Activated CD8-positive, alpha-beta memory T cell treated with anti-CD3 and anti-CD28 coated beads, Interleukin-2, amount 10 ng/mL, durations not matched to agents 7 days and 5 days (primary cell): ENCODE results near the gene SMARCB1. TPM values are rescaled to one million over a fixed set of nuclear protein-coding genes. Genes with fewer than 3 reads are reported as not detected.

ENCODE experiments used
- ATAC-seq: fragments of 150-1000 bp; cut with Tn5 transposase; one replicate; pipeline ENCODE4 v1.10.0; 2021; ENCODE audit warnings: moderate library complexity
- CTCF ChIA-PET: fragments of 350-600 bp; sonication (Branson Sonifier 250); formaldehyde crosslinking; loops from one replicate; lab custom pipeline; 2021; ENCODE audit warnings: antibody characterized with exemption; lab: Charles Lee
- DNase-seq: peaks from one replicate; pipeline ENCODE4 v3.0.0-alpha.2; 2020
- H3K27ac Mint-ChIP-seq: one replicate; pipeline ENCODE4 v1.8.0; 2021; ENCODE audit warnings: mild to moderate bottlenecking, mixed read lengths
- H3K27me3 Mint-ChIP-seq: one replicate; pipeline ENCODE4 v1.8.0; 2021; ENCODE audit warnings: mixed read lengths
- H3K36me3 Mint-ChIP-seq: one replicate; pipeline ENCODE4 v1.8.0; 2021; ENCODE audit warnings: mild to moderate bottlenecking, mixed read lengths
- H3K4me1 Mint-ChIP-seq: one replicate; pipeline ENCODE4 v1.8.0; 2021; ENCODE audit warnings: mixed read lengths
- H3K4me3 Mint-ChIP-seq: one replicate; pipeline ENCODE4 v1.8.0; 2021; ENCODE audit warnings: mild to moderate bottlenecking, moderate library complexity, mixed read lengths
- H3K9me3 Mint-ChIP-seq: one replicate; pipeline ENCODE4 v1.8.0; 2022; ENCODE audit warnings: low read depth, mixed read lengths
- total RNA-seq, 2 experiments: library from RNA; stranded (reverse); gene quantifications; one replicate each; pipeline ENCODE4 v1.2.3, GENCODE V29; 2021

SMARCB1 gene
- total RNA-seq, result 100 to 1,000 TPM; 117 to 137 TPM

DNA sequence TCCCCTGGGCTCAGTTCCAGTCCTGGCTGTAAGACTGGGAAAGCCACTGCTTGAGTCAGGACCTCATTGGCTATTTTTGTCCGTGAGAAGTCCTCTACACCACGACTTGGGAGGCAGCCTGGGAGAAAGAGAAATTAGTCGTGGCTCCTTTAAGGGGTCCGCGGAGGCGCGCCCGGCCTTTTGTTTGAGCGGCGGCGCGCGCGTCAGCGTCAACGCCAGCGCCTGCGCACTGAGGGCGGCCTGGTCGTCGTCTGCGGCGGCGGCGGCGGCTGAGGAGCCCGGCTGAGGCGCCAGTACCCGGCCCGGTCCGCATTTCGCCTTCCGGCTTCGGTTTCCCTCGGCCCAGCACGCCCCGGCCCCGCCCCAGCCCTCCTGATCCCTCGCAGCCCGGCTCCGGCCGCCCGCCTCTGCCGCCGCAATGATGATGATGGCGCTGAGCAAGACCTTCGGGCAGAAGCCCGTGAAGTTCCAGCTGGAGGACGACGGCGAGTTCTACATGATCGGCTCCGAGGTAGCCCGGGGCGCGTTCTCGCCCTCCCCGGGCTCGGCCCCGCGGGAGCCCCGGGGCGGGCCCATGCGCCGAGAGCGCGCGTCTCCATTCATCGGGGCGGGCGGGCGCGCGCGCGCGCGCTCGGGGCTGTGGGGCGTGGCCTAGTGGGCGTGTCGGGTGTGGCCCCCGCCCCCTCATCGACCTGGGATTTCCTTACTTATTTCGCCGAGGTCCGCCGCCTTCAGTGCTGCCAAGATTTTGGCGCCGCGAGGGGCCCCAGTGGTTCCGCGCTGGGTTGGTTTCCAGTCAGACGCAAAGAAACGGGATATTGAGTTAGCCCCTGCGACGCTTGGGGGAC is at the start of gene SMARCB1:
SMARCB1 (plus strand) TSS at position 215 of the 848 bp plus-strand sequence; CDS start at position 419, 204 bp downstream.
- no peaks in the 10 kb centered on the region for H3K9me3 Mint-ChIP-seq
- peak; percentile 87 for ATAC-seq
- peak within 1 kb of the TSS; percentile 94 for H3K4me3 Mint-ChIP-seq
- peak; percentile 91 for DNase-seq
- H3K27ac Mint-ChIP-seq, result peak within 1 kb of the TSS; percentile 87
- no peaks in the 10 kb centered on the region for H3K27me3 Mint-ChIP-seq
- peaks cover 47% of the 10 kb centered on the region for H3K4me1 Mint-ChIP-seq
- CTCF ChIA-PET, result interaction anchor here (1.2 to 2.4 kb wide), 4 partner anchors 16 to 70 kb away, joined by 3 to 9 read pairs (median 6); partner anchors contain the start of genes CHCHD10 and SLC2A11
- H3K36me3 Mint-ChIP-seq, result peaks cover 6% of the 10 kb centered on the region

DNA sequence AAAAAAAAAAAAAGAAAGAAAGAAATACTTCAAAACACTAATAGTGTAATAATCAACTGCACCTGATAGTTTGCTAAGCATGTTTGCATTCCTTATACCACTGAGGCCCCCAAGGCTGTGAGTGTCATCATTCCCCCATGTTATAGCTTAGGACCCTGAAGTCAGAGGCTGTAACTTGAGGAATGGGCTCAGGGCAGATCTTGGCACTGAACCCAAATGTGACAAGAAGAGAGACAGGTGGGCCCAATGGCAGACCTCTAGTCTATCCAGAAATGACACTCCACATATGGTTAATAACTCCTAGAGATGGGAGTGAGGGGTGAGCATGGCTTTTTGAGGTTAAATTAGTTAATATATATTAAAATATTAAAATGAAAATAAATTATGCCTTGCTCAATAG is 49.1 kb upstream of the SMARCB1 start:
- Mint-ChIP-seq H3K4me3 (no peak overlapping the region), H3K9me3 (no peaks in the 10 kb centered on the region), H3K27ac (no peak overlapping the region), H3K27me3 (no peaks in the 10 kb centered on the region), H3K4me1 (peaks cover 1% of the 10 kb centered on the region), H3K36me3 (no peaks in the 10 kb centered on the region)
- CTCF ChIA-PET, result interaction anchor here (1.5 to 1.9 kb wide), 2 partner anchors 12 to 37 kb away, joined by 4 to 7 read pairs; partner anchors contain the start of gene ZNF70
- no peak for ATAC-seq
- no peak for DNase-seq

DNA sequence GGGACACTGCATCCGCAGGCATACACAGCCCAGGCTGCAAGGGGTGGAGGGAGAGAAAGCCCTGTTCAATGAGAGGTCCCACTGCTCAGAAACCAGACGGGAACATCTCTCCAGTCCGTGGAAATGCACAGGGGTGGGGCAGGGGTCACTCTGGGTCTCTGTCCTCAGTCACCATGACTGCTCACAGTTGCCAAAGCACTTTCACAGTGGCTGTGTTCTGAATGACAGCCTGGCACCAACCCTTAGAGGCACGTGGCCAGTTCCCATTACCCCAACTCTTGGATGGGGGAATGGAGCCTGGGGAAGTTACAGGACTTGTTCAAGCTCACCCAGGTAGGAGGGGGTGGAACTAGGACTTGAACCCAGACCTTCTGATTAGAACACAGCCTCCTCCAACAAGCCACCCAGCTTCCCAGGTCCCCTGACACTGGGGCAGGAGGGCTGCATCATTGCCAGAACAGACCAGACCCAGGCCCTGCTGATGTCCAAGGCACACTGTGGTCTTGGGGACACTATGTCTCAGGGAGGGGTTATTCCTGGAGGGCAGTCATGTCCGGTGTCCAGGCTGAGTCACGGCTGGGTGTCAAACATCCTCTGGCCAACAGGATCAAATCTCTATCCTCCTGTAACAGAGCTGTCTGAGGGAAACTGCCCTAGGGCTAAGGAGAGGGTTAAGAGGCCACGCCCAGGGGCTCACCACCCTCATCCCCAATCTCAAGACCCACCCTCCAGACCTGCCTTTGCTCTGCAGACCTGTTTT is 44.1 kb upstream of the SMARCB1 start:
- Mint-ChIP-seq H3K36me3 (peaks cover 24% of the 10 kb centered on the region), H3K27me3 (no peaks in the 10 kb centered on the region), H3K27ac (no peak overlapping the region), H3K4me3 (no peak overlapping the region), H3K4me1 (peaks cover 4% of the 10 kb centered on the region), H3K9me3 (peaks cover 3% of the 10 kb centered on the region)
- CTCF ChIA-PET, result interaction anchor here (1.2 kb wide), 1 partner anchor 24 kb away, joined by 3 read pairs; no protein-coding TSS in a partner anchor
- ATAC-seq (no peak), DNase-seq (no peak)

DNA sequence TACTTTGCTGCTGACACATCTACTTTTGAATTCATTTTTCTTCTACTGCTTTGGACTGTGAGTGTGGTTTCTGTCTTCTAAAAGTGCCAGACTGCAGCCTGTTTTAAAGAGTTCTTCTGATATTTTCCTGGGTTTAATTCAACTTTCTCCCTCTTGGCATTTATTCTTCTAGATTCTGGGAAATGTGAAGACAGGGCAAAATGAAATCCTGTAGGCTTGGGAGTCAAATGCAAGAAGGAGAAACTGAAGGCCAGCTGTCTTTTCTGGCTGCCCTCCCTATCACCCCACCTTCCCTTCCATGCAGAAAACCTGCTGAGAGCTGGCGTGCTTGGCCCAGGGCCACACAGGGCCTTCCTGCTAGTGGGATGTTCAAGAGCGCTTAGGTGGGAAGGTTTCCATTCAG is 43.5 kb upstream of the SMARCB1 start:
- Mint-ChIP-seq H3K4me3 (no peak overlapping the region), H3K9me3 (peaks cover 3% of the 10 kb centered on the region), H3K27ac (no peak overlapping the region), H3K36me3 (peaks cover 24% of the 10 kb centered on the region), H3K4me1 (peaks cover 4% of the 10 kb centered on the region), H3K27me3 (no peaks in the 10 kb centered on the region)
- no peak for DNase-seq
- CTCF ChIA-PET, result interaction anchor here (1.0 to 1.2 kb wide), 2 partner anchors 16 to 24 kb away, joined by 3 read pairs; no protein-coding TSS in a partner anchor
- ATAC-seq, result no peak

DNA sequence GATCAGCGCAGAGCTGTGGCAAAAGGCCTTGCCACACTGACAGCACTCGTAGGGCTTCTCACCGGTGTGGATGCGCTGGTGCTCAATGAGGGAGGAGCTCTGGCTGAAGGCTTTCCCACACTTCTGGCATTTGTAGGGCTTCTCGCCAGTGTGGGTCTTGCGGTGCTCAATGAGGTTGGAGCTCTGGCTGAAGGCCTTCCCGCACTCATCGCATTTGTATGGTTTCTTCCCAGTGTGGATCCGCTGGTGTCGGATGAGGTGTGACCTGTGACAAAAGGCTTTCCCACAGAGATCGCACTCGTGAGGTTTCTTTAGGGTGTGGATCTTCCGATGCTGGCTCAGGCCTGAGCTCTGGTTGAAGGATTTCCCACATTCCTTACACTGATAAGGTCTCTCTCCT is 42.8 kb upstream of the SMARCB1 start:
- peaks cover 3% of the 10 kb centered on the region for H3K9me3 Mint-ChIP-seq
- no peak for DNase-seq
- CTCF ChIA-PET, result interaction anchor here (0.7 to 1.2 kb wide), 4 partner anchors 8 to 23 kb away, joined by 3 to 6 read pairs (median 4); no protein-coding TSS in a partner anchor
- H3K27ac Mint-ChIP-seq, result no peak overlapping the region
- ATAC-seq, result no peak
- H3K4me3 Mint-ChIP-seq, result no peak overlapping the region
- H3K27me3 Mint-ChIP-seq, result no peaks in the 10 kb centered on the region
- H3K4me1 Mint-ChIP-seq, result peaks cover 3% of the 10 kb centered on the region
- H3K36me3 Mint-ChIP-seq, result peaks cover 24% of the 10 kb centered on the region

DNA sequence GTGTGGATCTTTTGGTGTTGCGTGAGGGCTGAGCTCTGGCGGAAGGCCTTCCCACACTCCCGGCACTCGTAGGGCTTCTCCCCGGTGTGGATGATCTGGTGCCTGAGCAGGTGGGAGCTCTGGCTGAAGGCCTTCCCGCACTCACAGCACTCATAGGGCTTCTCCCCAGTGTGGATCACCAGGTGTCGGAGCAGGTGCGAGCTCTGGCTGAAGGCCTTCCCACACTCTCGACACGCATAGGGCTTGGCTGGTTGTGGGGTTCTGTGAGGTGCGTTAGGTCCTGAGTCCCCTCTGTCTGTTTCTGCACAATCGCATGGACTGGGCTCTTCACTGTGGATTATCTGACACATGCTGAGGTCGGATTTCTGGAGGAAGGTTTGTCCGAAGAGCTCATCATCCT is 42.3 kb upstream of the SMARCB1 start:
- Mint-ChIP-seq H3K27me3 (no peaks in the 10 kb centered on the region), H3K9me3 (peaks cover 3% of the 10 kb centered on the region), H3K4me1 (peaks cover 3% of the 10 kb centered on the region), H3K36me3 (peaks cover 24% of the 10 kb centered on the region), H3K27ac (no peak overlapping the region), H3K4me3 (no peak overlapping the region)
- ATAC-seq (no peak), DNase-seq (no peak)
- CTCF ChIA-PET, result interaction anchor here (0.7 to 1.0 kb wide), 3 partner anchors 9 to 17 kb away, joined by 3 to 6 read pairs (median 4); no protein-coding TSS in a partner anchor

DNA sequence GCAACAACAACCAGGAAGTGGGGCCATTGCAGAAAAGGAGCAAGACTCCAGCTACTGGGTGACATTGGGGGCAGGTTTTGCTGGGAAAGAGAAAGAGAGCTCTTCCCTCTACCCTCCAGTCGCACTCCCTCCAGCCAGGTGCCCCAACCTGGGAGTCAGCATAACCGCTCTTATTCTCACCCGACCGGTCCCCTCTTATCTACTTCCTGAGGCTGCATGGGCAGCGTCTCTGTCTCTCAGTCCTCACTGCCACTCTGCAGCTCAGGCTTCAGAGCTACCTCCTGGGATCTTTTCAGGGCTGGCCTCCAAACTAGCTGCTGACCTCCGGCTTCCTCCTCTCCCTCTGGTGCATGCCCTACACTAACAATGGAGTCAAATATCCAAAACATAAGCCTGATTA is 41.0 kb upstream of the SMARCB1 start:
- Mint-ChIP-seq H3K9me3 (peaks cover 3% of the 10 kb centered on the region), H3K4me3 (no peak overlapping the region), H3K4me1 (peaks cover 15% of the 10 kb centered on the region), H3K27ac (no peak overlapping the region), H3K27me3 (no peaks in the 10 kb centered on the region), H3K36me3 (peaks cover 24% of the 10 kb centered on the region)
- ATAC-seq (no peak), DNase-seq (no peak)
- CTCF ChIA-PET, result interaction anchor here (0.7 to 1.3 kb wide), 2 partner anchors 32 to 111 kb away, joined by 3 to 4 read pairs; partner anchors contain the start of gene SLC2A11

DNA sequence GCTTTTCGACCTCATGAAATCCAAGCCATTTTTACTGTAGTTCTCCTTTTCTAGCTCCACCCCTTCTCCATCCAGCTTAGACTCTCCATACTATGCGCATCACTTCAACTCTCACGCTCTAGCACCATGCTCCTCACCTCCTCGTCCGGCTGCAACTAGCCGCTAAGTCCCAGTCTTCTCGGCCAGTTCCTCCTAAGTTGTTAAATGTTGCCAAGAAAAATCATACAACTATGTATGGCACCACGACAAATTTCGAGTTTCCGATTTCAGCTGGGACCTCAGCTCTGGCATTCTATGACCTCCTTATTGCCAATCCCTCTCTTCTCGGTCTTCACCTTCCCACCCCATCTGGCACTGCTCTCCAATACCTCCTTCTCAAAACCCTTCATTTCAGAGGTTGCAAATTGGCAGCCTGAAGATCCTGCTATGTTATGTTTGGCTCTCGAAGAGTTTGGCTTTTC is 36.9 kb upstream of the SMARCB1 start:
- peaks cover 21% of the 10 kb centered on the region for H3K4me1 Mint-ChIP-seq
- CTCF ChIA-PET, result interaction anchor here (0.6 to 2.0 kb wide), 5 partner anchors 12 to 738 kb away, joined by 3 to 7 read pairs (median 4); partner anchors contain the start of gene CHCHD10
- H3K36me3 Mint-ChIP-seq, result peaks cover 9% of the 10 kb centered on the region
- ATAC-seq, result no peak
- H3K27me3 Mint-ChIP-seq, result no peaks in the 10 kb centered on the region
- peak overlapping the region; percentile 77 for H3K4me3 Mint-ChIP-seq
- DNase-seq, result no peak
- H3K27ac Mint-ChIP-seq, result no peak overlapping the region
- peaks cover 3% of the 10 kb centered on the region for H3K9me3 Mint-ChIP-seq

DNA sequence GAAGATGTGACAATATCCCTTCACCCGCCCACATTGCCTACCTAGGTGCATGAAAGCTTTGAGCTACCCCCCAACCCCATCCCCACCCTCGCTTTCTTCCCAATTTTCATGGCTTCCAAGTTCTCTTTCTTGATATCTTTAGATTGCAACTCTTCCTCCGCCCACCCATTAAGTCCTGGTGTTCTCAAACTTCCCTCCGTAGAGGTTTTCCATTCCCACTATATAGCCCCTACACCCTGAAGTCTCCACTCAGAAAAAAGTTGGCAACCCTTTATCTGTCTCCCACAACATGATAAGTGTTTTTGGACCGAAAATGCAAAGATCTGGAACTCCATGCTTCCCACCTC is 36.4 kb upstream of the SMARCB1 start:
- Mint-ChIP-seq H3K4me1 (peaks cover 21% of the 10 kb centered on the region), H3K27ac (peak overlapping the region; percentile 73), H3K27me3 (no peaks in the 10 kb centered on the region), H3K4me3 (peak overlapping the region; percentile 77), H3K36me3 (peaks cover 4% of the 10 kb centered on the region), H3K9me3 (no peaks in the 10 kb centered on the region)
- CTCF ChIA-PET, result interaction anchor here (0.8 to 2.0 kb wide), 4 partner anchors 10 to 36 kb away, joined by 3 to 7 read pairs (median 6); no protein-coding TSS in a partner anchor
- no peak for DNase-seq
- ATAC-seq, result no peak

DNA sequence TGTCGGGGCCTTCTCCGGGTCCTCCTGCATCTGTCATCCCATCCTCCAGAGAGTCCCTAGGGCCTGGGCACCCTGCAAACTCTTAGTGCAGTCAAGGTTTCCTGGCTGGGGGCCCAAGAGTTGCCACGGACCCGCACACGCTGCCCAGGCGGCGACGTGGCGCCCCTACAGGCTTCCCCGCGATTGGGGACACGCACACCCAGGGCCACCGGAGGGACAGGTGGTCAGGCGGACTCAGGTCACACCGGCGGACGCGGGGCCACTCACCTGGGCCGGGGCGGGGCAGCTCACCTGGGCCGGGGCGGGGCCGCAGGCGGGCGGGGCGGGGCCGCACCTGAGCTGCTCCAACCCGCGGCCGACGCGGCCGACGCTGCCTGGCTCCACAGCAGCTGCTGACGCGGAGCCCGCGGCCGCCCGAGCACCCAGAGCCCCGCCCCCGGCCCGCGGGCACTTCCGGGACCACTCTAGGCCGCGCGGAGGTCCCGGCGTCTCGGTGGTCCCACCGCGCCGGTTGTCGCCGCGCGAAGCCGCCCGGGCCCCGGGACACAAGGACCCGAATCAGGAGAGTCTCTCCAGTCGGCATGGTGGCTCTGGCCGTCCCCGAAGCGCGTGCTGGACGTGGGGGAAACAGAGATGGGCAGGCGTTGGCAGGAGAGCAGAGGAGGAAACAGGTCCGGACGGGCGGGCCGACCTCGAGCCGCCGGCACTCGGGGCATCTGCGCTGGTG is 35.9 kb upstream of the SMARCB1 start, which contains the start of gene ZNF70:
ZNF70 (minus strand) TSS at position 399 of the 727 bp plus-strand sequence. CDS start 5,972 bp downstream, outside the sequence.
- Mint-ChIP-seq H3K27me3 (no peaks in the 10 kb centered on the region), H3K4me3 (peak within 1 kb of the TSS; percentile 78), H3K9me3 (no peaks in the 10 kb centered on the region), H3K4me1 (peaks cover 19% of the 10 kb centered on the region), H3K27ac (peak within 1 kb of the TSS; percentile 84), H3K36me3 (peaks cover 3% of the 10 kb centered on the region)
- DNase-seq (peak; percentile 89), ATAC-seq (peak; percentile 99)
- CTCF ChIA-PET, result interaction anchor here (0.8 to 2.0 kb wide), 4 partner anchors 9 to 37 kb away, joined by 3 to 7 read pairs (median 6); no protein-coding TSS in a partner anchor

DNA sequence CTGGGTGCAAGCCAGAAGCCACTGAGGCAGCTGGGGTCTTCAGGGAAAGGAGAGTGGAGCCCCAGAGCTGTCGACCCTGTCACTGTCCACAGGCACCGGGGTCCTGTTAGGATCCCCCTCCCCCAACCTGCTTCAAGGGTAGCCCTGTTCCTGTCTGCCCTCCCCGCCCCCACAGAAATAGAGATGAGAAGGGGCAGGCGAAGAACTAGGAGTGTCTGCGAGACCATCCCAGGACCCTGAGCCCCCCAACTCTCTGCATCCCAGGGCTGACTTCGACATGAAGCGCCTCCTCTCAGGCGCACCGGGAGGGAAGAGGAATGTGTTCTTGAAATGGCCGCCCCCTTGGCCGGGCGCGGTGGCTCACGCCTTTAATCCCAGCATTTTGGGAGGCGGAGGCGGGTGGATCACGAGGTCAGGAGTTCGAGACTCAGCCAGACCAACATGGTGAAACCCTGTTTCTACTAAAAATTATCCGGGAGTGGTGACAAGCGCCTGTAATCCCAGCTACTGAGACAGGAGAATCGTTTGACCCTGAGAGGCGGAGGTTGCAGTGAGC is 35.2 kb upstream of the SMARCB1 start:
- ATAC-seq, result no peak
- Mint-ChIP-seq H3K9me3 (no peaks in the 10 kb centered on the region), H3K27me3 (no peaks in the 10 kb centered on the region), H3K4me3 (peak overlapping the region; percentile 78), H3K27ac (peak overlapping the region; percentile 84), H3K4me1 (peaks cover 18% of the 10 kb centered on the region), H3K36me3 (peaks cover 2% of the 10 kb centered on the region)
- DNase-seq, result no peak
- CTCF ChIA-PET, result interaction anchor here (1.0 to 1.1 kb wide), 2 partner anchors 12 to 38 kb away, joined by 3 read pairs; partner anchors contain the start of gene C22orf15
